ENCODE data around the gene BAZ2B.

The BAZ2B gene

GRCh38 chr2:159326569-159327255, 289.6 kb downstream of the BAZ2B start:
- no peaks in the 10 kb centered on the region; the same call in 1 of the 2 replicates for H3K36me3 ChIP-seq (ENCODE audit: control insufficient read depth, insufficient read depth, low read length)
- H3K4me3 ChIP-seq (replicated peaks; ENCODE audit: low read depth, low read length): no peak overlapping the region
- H3K27me3 ChIP-seq (replicated peaks; ENCODE audit: control insufficient read depth, insufficient read depth, low read length): no peaks in the 10 kb centered on the region
- DNase-seq (ENCODE audit: extremely low read depth, insufficient read length): no peak
- no peak for TF ChIP-seq CTCF (IDR thresholded peaks at IDR 0.05; ENCODE audit: insufficient read depth, low read length, poor library complexity, severe bottlenecking)

DNA sequence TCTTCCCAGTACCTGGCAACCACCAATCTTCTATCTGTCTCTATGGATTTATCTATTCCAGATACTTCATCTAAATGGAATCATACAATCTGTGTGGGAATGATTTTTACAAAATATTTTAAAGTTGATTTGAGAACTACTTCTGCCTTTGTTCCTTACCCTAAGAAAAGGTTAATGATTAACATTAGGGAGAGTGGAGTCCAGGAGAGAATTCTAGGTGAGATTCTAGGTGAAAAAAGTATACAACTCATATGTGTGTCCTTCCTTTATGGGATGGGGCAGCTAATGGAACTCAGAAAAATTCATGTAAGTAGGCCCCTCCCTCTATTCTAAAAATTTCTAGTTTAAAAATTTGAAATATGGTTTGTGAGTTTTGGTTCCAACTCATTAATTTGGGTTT, 293.9 kb downstream of the BAZ2B start:
- DNase-seq (ENCODE audit: extremely low read depth, insufficient read length): no peak
- H3K27me3 ChIP-seq (replicated peaks; ENCODE audit: control insufficient read depth, insufficient read depth, low read length): no peaks in the 10 kb centered on the region
- no peaks in the 10 kb centered on the region for H3K36me3 ChIP-seq (ENCODE audit: control insufficient read depth, insufficient read depth, low read length)
- TF ChIP-seq CTCF (IDR thresholded peaks at IDR 0.05; ENCODE audit: insufficient read depth, low read length, poor library complexity, severe bottlenecking): no peak
- H3K4me3 ChIP-seq (replicated peaks; ENCODE audit: low read depth, low read length): no peak overlapping the region

GRCh38 chr2:159317392-159318088, 298.8 kb downstream of the BAZ2B start:
- Histone ChIP-seq H3K27me3 (replicated peaks; ENCODE audit: control insufficient read depth, insufficient read depth, low read length) (no peaks in the 10 kb centered on the region), H3K36me3 (ENCODE audit: control insufficient read depth, insufficient read depth, low read length) (no peaks in the 10 kb centered on the region; the same call in 1 of the 2 replicates), H3K4me3 (replicated peaks; ENCODE audit: low read depth, low read length) (no peak overlapping the region)
- no peak for TF ChIP-seq CTCF (IDR thresholded peaks at IDR 0.05; ENCODE audit: insufficient read depth, low read length, poor library complexity, severe bottlenecking)
- DNase-seq (ENCODE audit: extremely low read depth, insufficient read length): no peak

GRCh38 chr2:159307942-159308341, 308.4 kb downstream of the BAZ2B start:
- no peak for TF ChIP-seq CTCF (IDR thresholded peaks at IDR 0.05; ENCODE audit: insufficient read depth, low read length, poor library complexity, severe bottlenecking)
- no peak for DNase-seq (ENCODE audit: extremely low read depth, insufficient read length)
- Histone ChIP-seq H3K4me3 (replicated peaks; ENCODE audit: low read depth, low read length) (no peak overlapping the region), H3K27me3 (replicated peaks; ENCODE audit: control insufficient read depth, insufficient read depth, low read length) (no peaks in the 10 kb centered on the region), H3K36me3 (ENCODE audit: control insufficient read depth, insufficient read depth, low read length) (no peaks in the 10 kb centered on the region)

DNA sequence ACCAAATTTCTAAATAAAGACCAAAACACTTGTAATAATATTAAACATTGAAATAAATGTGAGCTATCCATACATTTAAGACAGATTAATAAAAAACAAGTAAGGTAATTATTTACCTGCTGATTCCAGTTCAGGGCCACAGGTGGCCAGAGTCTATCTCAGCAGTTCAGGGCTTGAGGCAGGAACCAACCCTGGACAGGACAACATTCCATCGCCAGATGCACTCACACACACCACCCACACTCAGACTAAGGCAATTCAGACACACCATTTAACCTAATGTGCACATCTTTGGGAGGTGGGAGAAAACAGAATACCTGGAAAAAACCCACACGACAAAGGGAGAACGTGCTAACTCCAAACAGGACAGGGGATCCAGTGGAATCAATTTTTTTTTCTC, 315.8 kb downstream of the BAZ2B start:
- no peaks in the 10 kb centered on the region for H3K36me3 ChIP-seq (ENCODE audit: control insufficient read depth, insufficient read depth, low read length)
- H3K27me3 ChIP-seq (replicated peaks; ENCODE audit: control insufficient read depth, insufficient read depth, low read length): no peaks in the 10 kb centered on the region
- no peak overlapping the region for H3K4me3 ChIP-seq (replicated peaks; ENCODE audit: low read depth, low read length)
- TF ChIP-seq CTCF (IDR thresholded peaks at IDR 0.05; ENCODE audit: insufficient read depth, low read length, poor library complexity, severe bottlenecking): no peak
- no peak for DNase-seq (ENCODE audit: extremely low read depth, insufficient read length)

All from GM06990 (cell line).